HepG2 (cell line): ENCODE results near the gene FAM163A. TPM values are rescaled to one million over a fixed set of nuclear protein-coding genes. Genes with fewer than 3 reads are reported as not detected.

Experiments used
- ATAC-seq: fragments of 200-7000 bp; cut with Tn5 transposase; 3 replicates; pipeline ENCODE4 v1.9.1; 2020; ENCODE audit warnings: mild to moderate bottlenecking, moderate library complexity
- BruUV-seq: library from RNA; stranded (reverse); fragments of 400-500 nt; replicated peaks from 2 replicates; lab custom pipeline; 2021; lab: Mats Ljungman, UMichigan
- CTCF ChIA-PET: fragments of 300-600 bp; formaldehyde crosslinking; extraction: SDS; loops from one replicate; lab custom pipeline; 2021; ENCODE audit warnings: low total read pairs, inconsistent platforms, low intra/inter-chr PET ratio; lab: Yijun Ruan, JAX
- POLR2A ChIA-PET: fragments of 350-600 bp; sonication (Branson Sonifier 250); formaldehyde crosslinking; loops from one replicate; lab custom pipeline; 2020; ENCODE audit warnings: antibody characterized with exemption, inconsistent platforms; lab: Yijun Ruan, JAX
- DNase-seq: peaks from one replicate; pipeline ENCODE4 v3.0.0-alpha.2; 2015; ENCODE audit warnings: low spot score
- FAIRE-seq: peaks from 3 replicates; lab custom pipeline; 2011; peaks lifted over from hg19 to GRCh38; lab: Jason Lieb, UNC
- H2AFZ ChIP-seq: one replicate; pipeline ENCODE4 v1.6.1; 2011; ENCODE audit warnings: low read length, inconsistent platforms
- H3K27ac ChIP-seq: fragments of 300-600 bp; 3 replicates; pipeline ENCODE4 v1.8.0; 2011; ENCODE audit warnings: mixed run types, mild to moderate bottlenecking, mixed read lengths, low read length, inconsistent platforms; ENCODE audit not compliant: insufficient read depth; ENCODE audit errors: extremely low read length
- H3K27me3 ChIP-seq, 2 experiments: fragments of 200-600 bp in 1 of 2; 2 replicates in 1 of 2; 3 replicates in 1 of 2; pipeline versions ENCODE4 v1.6.0 to v1.8.0; 2011; ENCODE audit warnings: low read length in 2 of 2, mild to moderate bottlenecking in 2 of 2, moderate library complexity in 2 of 2, inconsistent platforms in 1 of 2; ENCODE audit not compliant: insufficient read depth in 2 of 2, control insufficient read depth in 1 of 2
- H3K36me3 ChIP-seq, 2 experiments: fragments of 200-600 bp in 1 of 2; replicated peaks in 1 of 2; 2 replicates in 1 of 2; 3 replicates in 1 of 2; pipeline versions ENCODE4 v1.5.1 to v1.8.0; 2011; ENCODE audit warnings: low read length in 2 of 2, inconsistent platforms in 1 of 2; ENCODE audit not compliant: insufficient read depth in 2 of 2, control insufficient read depth in 1 of 2
- H3K4me1 ChIP-seq: 2 replicates; pipeline ENCODE4 v1.5.1; 2012; ENCODE audit warnings: low read length, inconsistent platforms; ENCODE audit not compliant: insufficient read depth
- H3K4me2 ChIP-seq: 2 replicates; pipeline ENCODE4 v1.6.0; 2011; ENCODE audit warnings: low read depth, low read length, inconsistent platforms
- H3K4me3 ChIP-seq, 3 experiments: fragments of 200-600 bp in 1 of 3; sonication (generic), shearing (Covaris generic) in 1 of 3; replicated peaks in 1 of 3; 2 replicates each; pipeline ENCODE4 v1.5.1; 2011 to 2016; ENCODE audit warnings: low read length in 3 of 3, inconsistent platforms in 2 of 3, low read depth in 2 of 3, mild to moderate bottlenecking in 2 of 3, control low read depth in 1 of 3, mixed read lengths in 1 of 3; ENCODE audit not compliant: insufficient read depth in 1 of 3
- H3K79me2 ChIP-seq: one replicate; pipeline ENCODE4 v1.6.1; 2011; ENCODE audit warnings: low read length, inconsistent platforms; ENCODE audit not compliant: insufficient read depth
- H3K9ac ChIP-seq: 2 replicates; pipeline ENCODE4 v1.6.0; 2011; ENCODE audit warnings: mild to moderate bottlenecking, low read depth, low read length, inconsistent platforms; ENCODE audit not compliant: insufficient read depth
- H3K9me3 ChIP-seq: 2 replicates; pipeline ENCODE4 v1.5.1; 2012; ENCODE audit warnings: mild to moderate bottlenecking, low read length
- H4K20me1 ChIP-seq: 2 replicates; pipeline ENCODE4 v1.6.0; 2011; ENCODE audit warnings: inconsistent platforms, mild to moderate bottlenecking, low read length, moderate library complexity; ENCODE audit not compliant: insufficient read depth
- GABPB1 ChIP-seq: IDR thresholded peaks from 2 replicates; pipeline ENCODE4 v1.6.1; 2016; ENCODE audit warnings: mild to moderate bottlenecking, missing genetic modification reagents, moderate library complexity, missing compliant biosample characterization
- IKZF1 ChIP-seq: fragments of 450-650 bp; IDR thresholded peaks from 2 replicates; pipeline ENCODE4 v1.7.1; 2016
- KLF6 ChIP-seq: IDR thresholded peaks from 2 replicates; pipeline ENCODE4 v1.8.0; 2016; ENCODE audit warnings: missing biosample characterization, missing genetic modification reagents
- NR2C2 ChIP-seq: sonication (generic); formaldehyde crosslinking; IDR thresholded peaks from 2 replicates; pipeline ENCODE4 v1.4.0; 2020; ENCODE audit warnings: missing genetic modification reagents, mild to moderate bottlenecking, moderate library complexity, borderline replicate concordance
- PLRG1 ChIP-seq: fragments of 450-650 bp; conservative IDR thresholded peaks from 2 replicates; pipeline ENCODE4 v1.6.1; 2016
- PPARG ChIP-seq: conservative IDR thresholded peaks from 2 replicates; pipeline ENCODE4 v1.6.1; 2016; ENCODE audit warnings: missing biosample characterization, missing genetic modification reagents
- SOX6 ChIP-seq, 2 experiments: fragments of 450-650 bp in 1 of 2; sonication (generic) in 1 of 2; formaldehyde crosslinking in 1 of 2; IDR thresholded peaks; 2 replicates each; pipeline versions ENCODE4 v1.4.0 to v1.6.1; 2017 to 2020; ENCODE audit warnings: antibody characterized with exemption in 1 of 2, mild to moderate bottlenecking in 1 of 2, missing genetic modification reagents in 1 of 2
- TCF7 ChIP-seq: sonication (generic); IDR thresholded peaks from 2 replicates; pipeline ENCODE4 v1.6.1; 2016; ENCODE audit warnings: antibody characterized with exemption, low read depth
- TGIF2 ChIP-seq: IDR thresholded peaks from 2 replicates; pipeline ENCODE4 v1.6.1; 2016; ENCODE audit warnings: control low read depth, missing compliant biosample characterization
- XBP1 ChIP-seq: sonication (generic); formaldehyde crosslinking; IDR thresholded peaks from 2 replicates; pipeline ENCODE4 v1.5.0; 2020; ENCODE audit warnings: missing genetic modification reagents
- ZNF143 ChIP-seq: sonication (generic); formaldehyde crosslinking; IDR thresholded peaks from 2 replicates; pipeline ENCODE4 v1.4.0; 2020; ENCODE audit warnings: missing genetic modification reagents
- ZNF292 ChIP-seq: sonication (generic); formaldehyde crosslinking; IDR thresholded peaks from 2 replicates; pipeline ENCODE4 v1.8.1; 2022; ENCODE audit warnings: mild to moderate bottlenecking, low read depth, missing genetic modification reagents, borderline replicate concordance
- ZNF33A ChIP-seq: sonication (generic); formaldehyde crosslinking; IDR thresholded peaks from 2 replicates; pipeline ENCODE4 v1.5.1; 2020; ENCODE audit warnings: missing genetic modification reagents, mild to moderate bottlenecking, moderate library complexity, borderline replicate concordance
- WGBS: methylation state at CpG from one replicate; pipeline ENCODE4 v1.1.6; 2017; ENCODE audit warnings: low lambda C conversion rate; 5-methylcytosine and 5-hydroxymethylcytosine counted together
- in situ Hi-C: cut with HindIII; loops from 2 replicates; pipeline ENCODE4 v1.10.0; 2017; ENCODE audit warnings: low pct_unique_long_range_greater_than_20kb; ENCODE audit not compliant: extremely low pct_ligation_motif_present
- intact Hi-C: fragments of 100-400 bp; cut with micrococcal nuclease; formaldehyde crosslinking; loops from one replicate; pipeline ENCODE4 v1.10.0; 2022; ENCODE audit not compliant: unreplicated experiment
- polyA plus RNA-seq, 8 experiments: library from polyadenylated mRNA; depleted of rRNA in 3 of 8; stranded (reverse) in 7 of 8; unstranded in 1 of 8; fragments of >200 nt; fragmentation: Illumina TruSeq in 4 of 8; extraction: Trizol in 4 of 8; gene quantifications; 2 replicates each; pipeline versions ENCODE4 v1.2.1 to v1.2.3, GENCODE V29; 2011 to 2016; ENCODE audit warnings: low read depth in 4 of 8, missing spikeins in 1 of 8, mixed read lengths in 1 of 8; ENCODE audit not compliant: insufficient read depth in 1 of 8
- total RNA-seq, 5 experiments: library from RNA; depleted of rRNA; stranded (reverse); fragments of >200 nt; fragmentation: Illumina TruSeq; extraction: Trizol; gene quantifications; 2 replicates each; pipeline ENCODE4 v1.2.3, GENCODE V29; 2016; ENCODE audit warnings: low read depth in 1 of 5
- TF ChIP-seq, protein P1 (sequence below): sonication (generic); formaldehyde crosslinking; conservative IDR thresholded peaks from 2 replicates; pipeline ENCODE4 v1.8.0; 2022; ENCODE audit warnings: low read depth, missing genetic modification reagents

Gene FAM163A
- total and polyA plus RNA-seq, 2 of the 13 experiments (the other 11 are each of a cell fraction or from before 2014, with no cell fraction given) = not detected

DNA sequence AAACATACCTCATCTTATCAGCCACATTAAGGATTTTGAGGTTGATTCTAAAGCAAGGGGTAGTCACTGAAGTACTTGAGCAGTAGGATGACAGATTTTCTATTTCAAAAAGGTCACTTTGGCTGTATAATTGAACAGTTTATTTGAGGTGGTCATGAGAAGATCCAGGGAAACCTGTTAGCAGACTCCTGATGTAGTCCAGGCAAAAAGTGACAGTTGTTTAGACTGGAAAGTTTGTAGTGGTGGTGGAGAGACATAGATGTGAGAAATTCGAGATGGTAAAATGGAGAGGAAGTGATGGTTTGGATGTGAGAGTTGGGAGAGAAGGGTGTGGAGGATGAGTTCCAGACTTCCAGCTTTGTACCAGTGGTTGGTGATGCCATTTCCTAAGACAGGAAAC, 7.5 kb downstream of the FAM163A start:
- in situ Hi-C loops (no loop called here), intact Hi-C loops (no loop called here)
- H3K9ac ChIP-seq = no peak overlapping the region
- no peak for FAIRE-seq
- H3K36me3 ChIP-seq = no peaks in the 10 kb centered on the region
- no peak overlapping the region for H3K4me3 ChIP-seq
- no peaks in the 10 kb centered on the region for H3K79me2 ChIP-seq
- no peak overlapping the region for H3K27ac ChIP-seq
- no peak overlapping the region for H3K4me2 ChIP-seq
- H4K20me1 ChIP-seq = no peaks in the 10 kb centered on the region
- POLR2A ChIA-PET = no interaction called here
- TF ChIP-seq, protein P1, sequence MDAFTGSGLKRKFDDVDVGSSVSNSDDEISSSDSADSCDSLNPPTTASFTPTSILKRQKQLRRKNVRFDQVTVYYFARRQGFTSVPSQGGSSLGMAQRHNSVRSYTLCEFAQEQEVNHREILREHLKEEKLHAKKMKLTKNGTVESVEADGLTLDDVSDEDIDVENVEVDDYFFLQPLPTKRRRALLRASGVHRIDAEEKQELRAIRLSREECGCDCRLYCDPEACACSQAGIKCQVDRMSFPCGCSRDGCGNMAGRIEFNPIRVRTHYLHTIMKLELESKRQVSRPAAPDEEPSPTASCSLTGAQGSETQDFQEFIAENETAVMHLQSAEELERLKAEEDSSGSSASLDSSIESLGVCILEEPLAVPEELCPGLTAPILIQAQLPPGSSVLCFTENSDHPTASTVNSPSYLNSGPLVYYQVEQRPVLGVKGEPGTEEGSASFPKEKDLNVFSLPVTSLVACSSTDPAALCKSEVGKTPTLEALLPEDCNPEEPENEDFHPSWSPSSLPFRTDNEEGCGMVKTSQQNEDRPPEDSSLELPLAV (CRISPR knock-in tag) = no peak
- no peak for TF ChIP-seq ZNF292 (CRISPR knock-in tag)
- no peak for TF ChIP-seq PLRG1
- TF ChIP-seq ZNF33A (CRISPR knock-in tag) = no peak
- TF ChIP-seq NR2C2 = no peak
- TF ChIP-seq TGIF2 (CRISPR knock-in tag) = no peak
- no peak for TF ChIP-seq SOX6 (IDR thresholded peaks at IDR 0.05)
- no peak for TF ChIP-seq SOX6 (CRISPR knock-in tag; IDR thresholded peaks at IDR 0.05)
- no peak for TF ChIP-seq ZNF143 (CRISPR knock-in tag)
- TF ChIP-seq XBP1 (CRISPR knock-in tag) = no peak
- no peak for TF ChIP-seq TCF7
- TF ChIP-seq KLF6 (CRISPR knock-in tag) = no peak
- TF ChIP-seq GABPB1 = no peak
- no peak for TF ChIP-seq IKZF1
- no peak for TF ChIP-seq PPARG
- no peak overlapping the region for H2AFZ ChIP-seq
- CTCF ChIA-PET = no interaction called here
- H3K4me1 ChIP-seq = no peaks in the 10 kb centered on the region
- ATAC-seq = no peak
- H3K9me3 ChIP-seq = no peaks in the 10 kb centered on the region
- DNase-seq = no peak
- WGBS = 0% methylated on average over 1 of the region's 1 CpG
- BruUV-seq = no TSS peak
- peaks cover 0 to 17% of the 10 kb centered on the region in 2 experiments; a peak in 4 of 5 replicates for H3K27me3 ChIP-seq
